ENCODE results near the gene DUSP28. TPM values are rescaled to one million over a fixed set of nuclear protein-coding genes. Genes with fewer than 3 reads are reported as not detected.

The DUSP28 gene
- total RNA-seq, 2 donors from 2014 or later: 3.9 to 5.3 TPM

DNA sequence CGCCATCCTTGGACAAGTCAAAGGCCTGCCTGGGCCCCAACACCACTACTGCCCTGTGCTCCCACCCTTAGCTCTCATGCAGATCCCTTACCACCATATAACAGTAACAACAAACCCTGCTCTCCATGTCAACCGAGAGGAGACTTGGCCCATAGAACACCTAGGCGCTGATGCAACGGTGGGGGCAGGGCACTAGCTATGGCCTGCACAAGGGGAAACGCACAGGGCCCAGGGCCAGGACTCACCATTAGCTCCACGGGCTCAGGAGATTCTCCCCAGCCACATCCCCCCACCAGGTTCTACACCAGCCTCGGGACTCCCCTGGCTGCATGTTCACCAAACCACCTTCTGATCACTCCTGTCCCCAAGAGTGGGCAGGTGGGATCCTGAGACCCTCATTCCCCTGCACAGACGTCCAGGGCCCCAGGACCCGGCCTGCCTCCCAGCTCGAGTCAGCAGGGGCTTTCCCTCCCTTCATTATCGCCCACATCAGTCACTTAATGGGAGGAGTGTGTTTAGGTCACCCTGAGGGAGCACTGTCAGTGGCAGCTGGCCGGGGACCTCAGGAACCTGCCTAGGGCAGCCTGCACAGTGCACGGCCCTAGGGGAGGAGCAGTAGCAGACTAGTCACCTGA, 31.6 kb upstream of the DUSP28 start:
- TF ChIP-seq, protein P1, sequence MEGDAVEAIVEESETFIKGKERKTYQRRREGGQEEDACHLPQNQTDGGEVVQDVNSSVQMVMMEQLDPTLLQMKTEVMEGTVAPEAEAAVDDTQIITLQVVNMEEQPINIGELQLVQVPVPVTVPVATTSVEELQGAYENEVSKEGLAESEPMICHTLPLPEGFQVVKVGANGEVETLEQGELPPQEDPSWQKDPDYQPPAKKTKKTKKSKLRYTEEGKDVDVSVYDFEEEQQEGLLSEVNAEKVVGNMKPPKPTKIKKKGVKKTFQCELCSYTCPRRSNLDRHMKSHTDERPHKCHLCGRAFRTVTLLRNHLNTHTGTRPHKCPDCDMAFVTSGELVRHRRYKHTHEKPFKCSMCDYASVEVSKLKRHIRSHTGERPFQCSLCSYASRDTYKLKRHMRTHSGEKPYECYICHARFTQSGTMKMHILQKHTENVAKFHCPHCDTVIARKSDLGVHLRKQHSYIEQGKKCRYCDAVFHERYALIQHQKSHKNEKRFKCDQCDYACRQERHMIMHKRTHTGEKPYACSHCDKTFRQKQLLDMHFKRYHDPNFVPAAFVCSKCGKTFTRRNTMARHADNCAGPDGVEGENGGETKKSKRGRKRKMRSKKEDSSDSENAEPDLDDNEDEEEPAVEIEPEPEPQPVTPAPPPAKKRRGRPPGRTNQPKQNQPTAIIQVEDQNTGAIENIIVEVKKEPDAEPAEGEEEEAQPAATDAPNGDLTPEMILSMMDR (IDR thresholded peaks at IDR 0.05): no peak
- no peak overlapping the region for H3K9ac ChIP-seq (ENCODE audit: low read depth in 2 of 2, low read length in 2 of 2)
- no peak for DNase-seq
- no peaks in the 10 kb centered on the region for H3K4me1 ChIP-seq
- no peaks in the 10 kb centered on the region for H3K36me3 ChIP-seq
- H3K4me3 ChIP-seq: no peak overlapping the region
- H3K27ac ChIP-seq: no peak overlapping the region
- no peaks in the 10 kb centered on the region for H3K9me3 ChIP-seq
- intact Hi-C loops (cut with DNase I): no loop called here
- H3K27me3 ChIP-seq: no peaks in the 10 kb centered on the region

DNA sequence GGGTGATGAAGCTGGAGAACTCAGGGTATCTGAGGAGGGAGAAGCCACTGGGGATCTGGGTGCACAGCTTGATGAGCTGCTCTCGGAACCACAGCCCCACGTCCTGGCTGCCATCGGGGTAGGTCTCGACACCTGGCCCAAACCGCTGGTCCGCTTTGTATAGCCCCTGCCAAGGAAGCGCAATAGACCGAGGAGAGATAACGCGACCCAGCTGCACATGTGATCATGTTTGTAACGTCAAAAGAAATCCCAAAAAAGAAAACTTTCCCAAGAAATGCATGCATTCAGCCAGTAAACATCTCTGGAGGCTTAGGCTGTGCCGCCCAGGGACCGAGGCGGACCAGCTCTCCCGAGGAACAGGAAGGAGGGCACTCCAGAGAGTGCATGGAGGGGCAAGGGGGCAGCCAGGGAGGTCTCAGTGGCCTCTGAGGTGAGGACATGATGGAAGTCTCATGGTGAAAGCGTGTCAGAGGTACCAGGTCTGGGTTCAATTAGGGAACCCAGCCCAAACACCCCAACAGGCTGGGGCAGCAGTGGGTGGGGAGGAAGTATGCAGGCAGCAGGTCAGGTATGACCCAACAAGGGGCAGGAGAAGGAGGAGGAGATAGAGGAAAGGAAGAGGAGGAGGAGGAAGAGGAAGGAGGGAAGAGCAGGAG, 30.7 kb upstream of the DUSP28 start:
- Histone ChIP-seq H3K27ac (no peak overlapping the region), H3K27me3 (no peaks in the 10 kb centered on the region), H3K9ac (ENCODE audit: low read depth in 2 of 2, low read length in 2 of 2) (no peak overlapping the region), H3K9me3 (no peaks in the 10 kb centered on the region), H3K4me3 (no peak overlapping the region), H3K36me3 (no peaks in the 10 kb centered on the region), H3K4me1 (no peaks in the 10 kb centered on the region)
- TF ChIP-seq, protein P1 (IDR thresholded peaks at IDR 0.05): no peak
- intact Hi-C loops (cut with DNase I): no loop called here
- no peak for DNase-seq

DNA sequence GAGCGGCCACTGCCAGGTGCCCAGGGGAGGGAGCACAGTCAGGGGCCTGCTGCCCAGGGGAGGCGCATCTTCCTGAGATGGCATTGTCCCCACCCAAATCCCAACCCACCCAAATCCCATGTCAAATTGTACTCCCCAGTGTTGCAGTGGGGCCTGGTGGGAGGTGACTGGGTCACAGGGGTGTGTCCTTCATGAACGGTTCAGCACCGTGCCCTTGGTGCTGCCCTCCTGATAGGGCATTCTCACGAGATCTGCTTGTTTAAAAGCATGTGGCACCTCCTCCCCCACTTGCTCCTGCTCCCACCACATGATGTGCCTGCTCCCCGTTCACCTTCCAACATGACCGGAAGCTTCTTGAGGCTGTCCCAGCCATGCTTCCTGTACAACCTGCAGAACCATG, 30.0 kb upstream of the DUSP28 start:
- intact Hi-C loops (cut with DNase I): no loop called here
- Histone ChIP-seq H3K27ac (no peak overlapping the region), H3K36me3 (no peaks in the 10 kb centered on the region), H3K9ac (ENCODE audit: low read depth in 2 of 2, low read length in 2 of 2) (no peak overlapping the region), H3K9me3 (no peaks in the 10 kb centered on the region), H3K27me3 (no peaks in the 10 kb centered on the region), H3K4me3 (no peak overlapping the region), H3K4me1 (no peaks in the 10 kb centered on the region)
- TF ChIP-seq, protein P1 (IDR thresholded peaks at IDR 0.05): no peak
- no peak for DNase-seq

DNA sequence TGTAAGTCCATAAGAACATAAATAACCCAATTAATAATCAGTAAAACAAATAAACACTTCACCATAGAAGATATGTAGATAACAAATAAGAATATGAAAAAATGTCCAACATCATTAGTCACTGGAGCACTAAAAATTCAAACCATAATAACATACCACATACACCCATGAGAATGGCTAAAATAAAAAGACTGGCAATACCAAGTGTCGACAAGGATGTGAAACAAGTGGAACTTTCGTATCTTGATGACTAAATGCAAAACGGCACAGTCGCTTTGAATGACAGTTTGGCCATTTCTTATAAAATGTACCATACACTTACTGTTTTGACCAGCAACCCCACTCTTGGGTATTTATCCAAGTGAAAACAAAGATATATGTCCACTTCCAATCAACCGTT, 29.1 kb upstream of the DUSP28 start:
- Histone ChIP-seq H3K36me3 (no peaks in the 10 kb centered on the region), H3K4me1 (no peaks in the 10 kb centered on the region), H3K4me3 (no peak overlapping the region), H3K9ac (ENCODE audit: low read depth in 2 of 2, low read length in 2 of 2) (no peak overlapping the region), H3K9me3 (no peaks in the 10 kb centered on the region), H3K27me3 (no peaks in the 10 kb centered on the region), H3K27ac (no peak overlapping the region)
- DNase-seq: no peak
- TF ChIP-seq, protein P1 (IDR thresholded peaks at IDR 0.05): no peak
- intact Hi-C loops (cut with DNase I): no loop called here

DNA sequence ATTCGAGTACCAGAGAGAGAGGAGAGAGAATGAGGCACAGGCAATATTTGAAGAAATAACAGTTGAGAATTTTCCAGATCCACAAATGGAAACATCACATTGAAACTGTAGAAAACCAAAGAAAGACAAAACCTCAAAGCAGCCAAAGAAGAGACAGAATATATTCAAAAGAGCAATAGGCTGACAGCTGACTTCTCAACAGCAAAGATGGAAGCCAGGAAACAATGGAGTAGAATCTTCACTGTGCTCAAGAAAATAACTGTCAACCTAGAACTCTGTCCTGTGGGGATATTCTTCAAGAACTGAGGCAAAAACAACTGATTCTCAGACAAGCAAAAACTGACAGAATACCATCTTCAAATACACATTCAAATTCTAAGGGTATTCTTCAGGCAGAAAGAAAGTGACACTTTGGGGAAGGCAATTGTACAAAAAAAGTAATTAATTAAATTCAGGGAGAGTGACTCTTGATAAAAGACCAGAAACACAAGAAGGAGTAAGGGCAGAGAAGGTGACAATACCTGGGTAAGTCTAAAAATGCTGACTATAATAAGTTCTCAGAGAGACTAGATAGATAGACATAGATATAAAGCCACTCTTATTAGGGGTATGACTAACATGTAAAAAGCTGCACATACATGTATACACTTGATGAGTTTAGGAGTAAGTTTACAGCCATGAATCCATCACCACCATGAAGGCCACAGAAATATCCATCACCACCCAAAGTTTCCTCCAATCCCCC, 28.0 kb upstream of the DUSP28 start:
- H3K27ac ChIP-seq: no peak overlapping the region
- no peak overlapping the region for H3K9ac ChIP-seq (ENCODE audit: low read depth in 2 of 2, low read length in 2 of 2)
- no peaks in the 10 kb centered on the region for H3K27me3 ChIP-seq
- DNase-seq: no peak
- no peaks in the 10 kb centered on the region for H3K4me1 ChIP-seq
- TF ChIP-seq, protein P1 (IDR thresholded peaks at IDR 0.05): no peak
- intact Hi-C loops (cut with DNase I): no loop called here
- no peaks in the 10 kb centered on the region for H3K36me3 ChIP-seq
- no peaks in the 10 kb centered on the region for H3K9me3 ChIP-seq
- no peak overlapping the region for H3K4me3 ChIP-seq
